IPS-18a (cell line): ENCODE measurements around the gene MICALL1.
A peak's percentile ranks its signal among the peaks of the same experiment; 100 is the strongest.
"Not testable (repeated sequence)": the region's sequence is repeated elsewhere in the genome, so short reads cannot be mapped to it uniquely, and the experiment has no call there.

ENCODE experiments used
- H3K27ac ChIP-seq: one replicate; pipeline ENCODE4 v1.5.1; 2013; ENCODE audit warnings: low read length
- H3K27me3 ChIP-seq: one replicate; pipeline ENCODE4 v1.6.1; 2013; ENCODE audit warnings: mild to moderate bottlenecking, low read length; ENCODE audit not compliant: control insufficient read depth, insufficient read depth
- H3K36me3 ChIP-seq: one replicate; pipeline ENCODE4 v1.6.1; 2013; ENCODE audit warnings: low read depth, low read length; ENCODE audit not compliant: control insufficient read depth
- H3K4me1 ChIP-seq: one replicate; pipeline ENCODE4 v1.6.1; 2013; ENCODE audit warnings: low read depth, low read length; ENCODE audit not compliant: control insufficient read depth
- H3K4me3 ChIP-seq: one replicate; pipeline ENCODE4 v1.5.1; 2013; ENCODE audit warnings: low read length
- H3K9ac ChIP-seq: one replicate; pipeline ENCODE4 v1.6.1; 2013; ENCODE audit warnings: mild to moderate bottlenecking, low read length, moderate library complexity
- H3K9me3 ChIP-seq: one replicate; pipeline ENCODE4 v1.6.1; 2013; ENCODE audit warnings: low read depth, low read length; ENCODE audit not compliant: control insufficient read depth

MICALL1 gene

GRCh38 chr22:37954686-37955085, 48.6 kb downstream of the MICALL1 start:
- Histone ChIP-seq H3K27me3 (peaks cover 12% of the 10 kb centered on the region), H3K9me3 (no peaks in the 10 kb centered on the region), H3K4me3 (peak overlapping the region; percentile 85), H3K4me1 (peaks cover 3% of the 10 kb centered on the region), H3K27ac (no peak overlapping the region), H3K9ac (peak overlapping the region; percentile 79), H3K36me3 (peaks cover 28% of the 10 kb centered on the region)

DNA sequence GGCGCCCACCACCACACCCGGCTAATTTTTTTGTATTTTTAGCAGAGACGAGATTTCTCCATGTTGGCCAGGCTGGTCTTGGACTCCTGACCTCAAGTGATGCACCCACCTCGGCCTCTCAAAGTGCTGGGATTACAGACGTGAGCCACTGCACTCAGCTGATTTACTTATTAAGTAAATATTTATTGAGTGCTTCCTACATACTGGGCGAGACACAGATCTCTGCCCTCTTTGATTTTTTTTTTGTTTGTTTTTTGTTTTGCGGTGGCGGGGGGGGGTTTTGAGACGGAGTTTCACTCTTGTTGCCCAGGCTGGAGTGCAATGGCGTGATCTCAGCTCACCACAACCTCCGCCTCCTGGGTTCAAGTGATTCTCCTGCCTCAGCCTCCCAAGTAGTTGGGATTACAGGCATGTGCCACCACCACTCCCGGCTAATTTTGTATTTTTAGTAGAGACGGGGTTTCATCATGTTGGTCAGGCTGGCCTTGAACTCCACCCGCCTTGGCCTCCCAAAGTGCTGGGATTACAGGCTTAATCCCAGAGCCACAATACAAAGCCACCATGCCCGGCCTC, 49.8 kb downstream of the MICALL1 start:
- Histone ChIP-seq H3K27me3 (peaks cover 12% of the 10 kb centered on the region), H3K36me3 (peaks cover 31% of the 10 kb centered on the region)
- not testable (repeated sequence) for H3K27ac ChIP-seq, H3K9ac ChIP-seq, H3K4me1 ChIP-seq, H3K4me3 ChIP-seq, H3K9me3 ChIP-seq

- Histone ChIP-seq H3K9ac (no peak overlapping the region), H3K36me3 (peaks cover 44% of the 10 kb centered on the region), H3K27me3 (peaks cover 8% of the 10 kb centered on the region), H3K4me1 (peaks cover 3% of the 10 kb centered on the region), H3K27ac (no peak overlapping the region), H3K9me3 (no peaks in the 10 kb centered on the region), H3K4me3 (no peak overlapping the region)
Measured at GRCh38 chr22:37957232-37957631, 51.1 kb downstream of the MICALL1 start.

DNA sequence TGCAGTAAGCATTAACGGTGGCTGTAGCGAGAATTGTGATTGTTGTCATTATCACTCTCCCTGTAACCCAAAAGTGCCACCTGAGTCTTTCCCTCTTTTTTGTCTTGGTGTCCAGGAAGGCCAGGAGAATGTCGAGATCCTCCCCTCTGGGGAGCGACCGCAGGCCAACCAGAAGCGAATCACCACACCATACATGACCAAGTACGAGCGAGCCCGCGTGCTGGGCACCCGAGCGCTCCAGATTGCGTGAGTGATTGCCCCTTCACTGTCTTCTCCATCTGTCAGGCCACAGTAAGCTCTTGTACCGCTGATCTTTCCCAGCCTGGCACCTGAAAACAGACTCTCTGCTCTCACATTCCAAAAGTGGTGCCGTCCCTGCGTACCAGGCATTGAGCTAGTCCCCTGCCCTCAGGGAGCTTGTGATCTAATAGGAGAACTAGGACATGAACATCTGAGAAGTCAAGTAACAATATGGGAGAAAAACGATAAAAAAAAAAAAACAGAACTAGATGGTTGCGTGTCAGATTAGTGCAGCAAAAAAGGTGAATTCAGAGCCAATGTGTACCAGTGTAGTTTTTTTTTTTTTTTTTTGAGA, 53.2 kb downstream of the MICALL1 start:
- Histone ChIP-seq H3K9me3 (no peaks in the 10 kb centered on the region), H3K36me3 (peaks cover 51% of the 10 kb centered on the region), H3K4me1 (no peaks in the 10 kb centered on the region), H3K4me3 (no peak overlapping the region), H3K27me3 (no peaks in the 10 kb centered on the region), H3K9ac (no peak overlapping the region), H3K27ac (no peak overlapping the region)

GRCh38 chr22:37961062-37961461, 55.0 kb downstream of the MICALL1 start:
- no peak overlapping the region for H3K9ac ChIP-seq
- H3K27ac ChIP-seq = no peak overlapping the region
- H3K27me3 ChIP-seq = no peaks in the 10 kb centered on the region
- H3K4me3 ChIP-seq = no peak overlapping the region
- no peaks in the 10 kb centered on the region for H3K4me1 ChIP-seq
- H3K9me3 ChIP-seq = no peaks in the 10 kb centered on the region
- H3K36me3 ChIP-seq = peaks cover 51% of the 10 kb centered on the region

DNA sequence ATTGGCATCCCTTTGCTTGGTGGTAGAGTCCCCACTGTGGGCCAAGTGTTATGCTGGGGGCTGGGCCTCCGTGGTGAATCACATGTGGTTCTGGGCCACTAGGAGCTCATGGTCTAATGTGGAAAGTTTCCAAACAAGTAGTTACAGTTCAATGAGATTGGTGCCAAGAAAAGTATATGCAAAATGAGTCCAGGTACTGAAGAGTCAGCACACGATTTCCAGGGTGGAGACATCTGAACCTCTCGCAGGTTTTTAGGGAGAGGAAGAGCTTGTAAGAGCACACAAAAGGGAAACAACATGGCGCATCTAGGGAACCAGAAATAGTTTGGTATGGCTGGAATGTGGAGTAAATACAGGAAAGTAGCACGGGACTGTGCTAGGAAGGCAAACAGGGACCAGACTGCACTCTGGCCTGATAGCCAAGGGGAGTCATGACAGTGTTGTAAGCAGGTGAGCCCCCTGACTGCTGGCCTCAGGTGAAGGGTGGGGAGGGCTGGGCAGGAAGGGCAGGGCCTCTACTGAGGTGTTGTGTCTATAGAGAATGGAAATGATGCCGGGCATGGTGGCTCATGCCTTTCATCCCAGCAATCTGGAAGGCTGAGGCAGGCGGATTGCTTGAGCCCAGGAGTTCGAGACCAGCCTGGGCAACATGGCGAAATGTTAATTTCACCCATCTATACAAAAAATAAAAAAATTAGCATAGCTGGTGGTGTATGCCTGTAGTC, 60.0 kb downstream of the MICALL1 start:
- peaks cover 33% of the 10 kb centered on the region for H3K36me3 ChIP-seq
- peaks cover 1% of the 10 kb centered on the region for H3K4me1 ChIP-seq
- no peaks in the 10 kb centered on the region for H3K9me3 ChIP-seq
- no peak overlapping the region for H3K9ac ChIP-seq
- no peak overlapping the region for H3K27ac ChIP-seq
- no peak overlapping the region for H3K4me3 ChIP-seq
- no peaks in the 10 kb centered on the region for H3K27me3 ChIP-seq

GRCh38 chr22:37967147-37967546, 61.0 kb downstream of the MICALL1 start:
- no peak overlapping the region for H3K9ac ChIP-seq
- H3K27ac ChIP-seq = no peak overlapping the region
- no peak overlapping the region for H3K4me3 ChIP-seq
- no peaks in the 10 kb centered on the region for H3K27me3 ChIP-seq
- peaks cover 23% of the 10 kb centered on the region for H3K36me3 ChIP-seq
- no peaks in the 10 kb centered on the region for H3K9me3 ChIP-seq
- peaks cover 9% of the 10 kb centered on the region for H3K4me1 ChIP-seq

GRCh38 chr22:37967637-37968451, 61.7 kb downstream of the MICALL1 start:
- Histone ChIP-seq H3K36me3 (peaks cover 21% of the 10 kb centered on the region), H3K4me3 (no peak overlapping the region), H3K27me3 (no peaks in the 10 kb centered on the region), H3K9me3 (no peaks in the 10 kb centered on the region), H3K27ac (no peak overlapping the region), H3K4me1 (peaks cover 16% of the 10 kb centered on the region), H3K9ac (no peak overlapping the region)

- Histone ChIP-seq H3K9ac (no peak overlapping the region), H3K36me3 (peaks cover 18% of the 10 kb centered on the region), H3K27ac (no peak overlapping the region), H3K27me3 (no peaks in the 10 kb centered on the region), H3K9me3 (no peaks in the 10 kb centered on the region), H3K4me1 (peaks cover 17% of the 10 kb centered on the region), H3K4me3 (no peak overlapping the region)
Measured at GRCh38 chr22:37968452-37969251, 62.6 kb downstream of the MICALL1 start.

DNA sequence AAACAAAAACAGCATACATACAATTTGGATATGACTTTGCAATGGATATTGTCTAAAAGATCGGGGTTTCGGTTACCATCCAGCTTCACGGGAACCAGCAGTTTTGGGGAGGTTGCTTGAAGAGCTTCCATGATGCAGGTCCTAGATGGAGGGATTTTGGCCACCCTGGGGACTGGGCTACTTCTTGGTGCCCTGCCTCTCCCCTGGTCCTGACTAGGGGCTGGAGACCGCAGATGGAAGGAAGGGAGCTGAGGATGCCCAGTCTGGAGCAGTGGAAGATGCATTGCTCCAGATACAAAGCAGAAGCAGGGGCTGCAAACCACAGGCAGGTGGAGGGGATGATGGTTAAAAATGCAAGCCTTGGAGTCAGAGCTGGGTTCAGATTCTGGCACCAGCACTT, 64.8 kb downstream of the MICALL1 start:
- Histone ChIP-seq H3K36me3 (peaks cover 14% of the 10 kb centered on the region), H3K4me1 (peaks cover 17% of the 10 kb centered on the region), H3K9me3 (no peaks in the 10 kb centered on the region), H3K4me3 (no peak overlapping the region), H3K9ac (no peak overlapping the region), H3K27me3 (no peaks in the 10 kb centered on the region), H3K27ac (no peak overlapping the region)
